Activated naive CD4-positive, alpha-beta T cell treated with anti-CD3 and anti-CD28 coated beads, Interleukin-2, amount 50 U/mL, for 16 hours (primary cell): Measurements from ENCODE around the gene PLOD3.

ENCODE experiments used
- DNase-seq: peaks from one replicate; pipeline ENCODE4 v3.0.0-alpha.2; 2020

PLOD3 gene

GRCh38 chr7:101164071-101164840, 53.1 kb downstream of the PLOD3 start:
- DNase-seq = no peak

- DNase-seq = no peak
Measured at GRCh38 chr7:101163279-101164070, 53.9 kb downstream of the PLOD3 start.

GRCh38 chr7:101162551-101163278, 54.7 kb downstream of the PLOD3 start:
- no peak for DNase-seq

GRCh38 chr7:101161692-101162471, 55.5 kb downstream of the PLOD3 start:
- DNase-seq = no peak

- no peak for DNase-seq
Measured at GRCh38 chr7:101160910-101161309, 56.5 kb downstream of the PLOD3 start.

- DNase-seq = no peak
Measured at GRCh38 chr7:101159696-101160674, 57.4 kb downstream of the PLOD3 start.

- DNase-seq = no peak
Measured at GRCh38 chr7:101156866-101157589, 60.4 kb downstream of the PLOD3 start.

GRCh38 chr7:101156277-101156676, 61.1 kb downstream of the PLOD3 start:
- DNase-seq = no peak
